HG02973 (cell line): ENCODE data around the gene TP53I3.
"Not testable (repeated sequence)": the region's sequence is repeated elsewhere in the genome, so short reads cannot be mapped to it uniquely, and the experiment has no call there.

Source experiments
- ATAC-seq: cut with Tn5 transposase; IDR thresholded peaks from one replicate; pipeline ENCODE4 v1.9.1; 2021; ENCODE audit warnings: moderate library complexity; ENCODE audit not compliant: unreplicated experiment

The TP53I3 gene

DNA sequence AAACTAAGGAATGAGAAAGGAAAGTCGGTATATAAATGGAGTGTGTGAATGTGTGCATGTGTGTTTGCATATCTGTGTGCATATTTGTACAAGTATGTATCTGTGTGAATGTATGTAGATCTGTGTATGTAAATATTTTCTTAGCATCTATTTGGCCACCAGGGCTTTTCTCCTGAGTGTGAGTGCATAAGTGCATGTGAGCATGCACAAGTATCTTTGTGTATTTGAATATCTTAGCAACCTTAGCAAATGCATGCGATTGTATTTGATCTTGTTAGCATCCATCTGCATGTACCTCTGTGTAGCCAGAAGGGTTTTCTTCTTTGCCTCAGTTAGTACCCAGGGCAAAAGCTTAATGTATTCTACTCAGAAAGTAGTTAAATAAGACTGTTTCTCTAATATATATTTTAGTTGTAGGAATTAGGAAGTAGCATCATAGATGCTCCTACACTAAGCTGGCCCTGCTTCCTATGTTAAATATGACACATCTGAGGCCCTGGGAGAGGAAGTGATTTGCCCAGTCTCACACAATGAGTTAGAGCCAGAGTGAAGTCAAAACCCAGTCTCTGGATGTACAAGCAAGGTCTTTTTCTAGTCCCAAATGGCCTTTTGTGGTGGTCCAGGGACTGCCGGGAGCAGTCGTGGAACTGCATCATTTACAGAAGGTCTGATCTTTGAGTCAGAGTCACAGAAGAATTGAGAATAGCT, 25.9 kb downstream of the TP53I3 start:
- ATAC-seq, result no peak

GRCh38 chr2:24055750-24056149, 28.9 kb downstream of the TP53I3 start:
- ATAC-seq, result no peak

DNA sequence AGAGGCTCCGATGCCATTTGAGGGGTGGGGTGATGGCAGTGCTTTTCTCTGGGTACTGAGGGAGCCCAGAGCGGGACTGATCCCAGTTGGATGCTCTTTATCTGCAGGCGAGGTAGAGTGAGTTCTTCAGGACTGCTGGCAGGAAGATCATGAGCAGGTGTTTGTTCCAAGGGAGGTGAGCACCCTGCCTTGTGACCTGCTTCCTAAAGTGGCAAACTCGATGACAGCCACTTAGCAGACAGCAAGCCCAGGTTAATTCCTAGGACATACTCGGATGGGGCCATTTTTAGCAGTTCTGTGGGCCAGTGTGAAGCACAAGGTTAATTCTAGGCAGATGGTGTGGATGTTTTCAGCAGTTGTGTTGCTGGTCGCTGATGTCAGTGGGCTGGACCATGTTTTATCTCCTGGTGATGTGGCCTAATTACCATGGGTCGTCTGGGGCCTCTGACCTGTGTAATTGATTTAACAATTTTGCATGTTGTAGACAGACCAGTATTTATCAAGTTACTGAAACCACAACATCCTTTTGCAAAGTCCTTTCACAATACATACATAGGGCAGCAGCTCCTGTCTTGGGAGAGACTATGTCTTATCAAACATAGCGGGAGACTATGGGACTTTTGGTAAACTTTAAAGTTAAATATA, 30.1 kb downstream of the TP53I3 start:
- ATAC-seq, result no peak

GRCh38 chr2:24052951-24053350, 31.7 kb downstream of the TP53I3 start:
- ATAC-seq, result no peak

DNA sequence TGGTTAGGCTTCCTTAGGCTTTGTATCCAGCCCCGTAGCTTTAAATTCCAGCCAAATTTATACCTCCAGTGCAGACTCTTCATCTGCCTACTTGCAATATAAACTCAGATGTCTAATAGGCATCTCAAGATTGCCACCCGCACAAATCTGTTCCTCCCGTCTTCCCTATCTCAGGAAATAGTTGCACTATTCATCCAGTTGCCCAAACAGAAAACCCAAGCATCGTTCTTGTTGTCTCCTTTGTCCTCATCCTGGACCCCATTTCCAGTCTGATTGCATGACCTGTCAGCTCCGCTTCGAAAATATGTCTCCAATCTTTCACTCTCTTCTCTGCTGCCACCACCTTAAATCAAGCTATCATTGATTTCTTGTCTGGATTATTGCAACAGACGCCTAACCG, 32.8 kb downstream of the TP53I3 start:
- no peak for ATAC-seq

GRCh38 chr2:24050041-24050979, 34.3 kb downstream of the TP53I3 start:
- no peak for ATAC-seq

GRCh38 chr2:24049485-24050021, 35.1 kb downstream of the TP53I3 start, which contains the start of gene FKBP1B:
FKBP1B (plus strand) TSS chr2:24049741; CDS start chr2:24049850, 109 bp downstream.
- ATAC-seq, result no peak

DNA sequence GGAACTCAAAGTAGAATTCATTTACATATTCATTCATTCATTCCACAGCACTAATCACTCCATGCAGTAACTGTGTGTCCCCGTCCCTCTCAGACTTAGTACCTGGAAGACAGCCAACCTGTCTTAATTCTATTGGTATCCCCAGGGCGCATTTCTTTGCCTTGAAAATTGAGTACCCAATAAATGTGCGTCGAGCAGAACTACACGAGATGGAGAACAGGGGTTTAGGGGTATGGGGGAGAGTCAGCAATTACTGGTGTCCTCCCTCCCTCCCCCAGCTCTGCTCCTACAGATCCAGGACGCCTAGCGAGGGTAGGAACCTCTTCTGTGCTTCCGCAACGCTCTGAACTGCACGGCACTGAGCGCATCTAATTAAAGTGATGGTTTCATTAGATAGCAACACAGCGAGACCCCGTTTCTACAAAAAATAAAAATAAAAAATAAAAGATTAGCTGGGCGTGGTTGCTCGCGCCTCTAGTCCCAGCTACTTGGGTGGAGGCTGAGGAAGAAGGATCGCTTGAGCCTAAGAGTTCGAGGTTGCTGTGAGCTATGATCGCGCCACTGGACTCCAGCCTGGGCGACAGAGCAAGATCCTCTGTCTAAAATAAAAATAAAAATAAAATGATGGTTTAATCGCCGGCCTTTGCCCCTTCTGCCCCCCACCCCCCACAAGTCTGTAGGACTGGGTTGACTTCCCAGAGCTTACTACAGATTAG, 35.7 kb downstream of the TP53I3 start:
- no peak for ATAC-seq

DNA sequence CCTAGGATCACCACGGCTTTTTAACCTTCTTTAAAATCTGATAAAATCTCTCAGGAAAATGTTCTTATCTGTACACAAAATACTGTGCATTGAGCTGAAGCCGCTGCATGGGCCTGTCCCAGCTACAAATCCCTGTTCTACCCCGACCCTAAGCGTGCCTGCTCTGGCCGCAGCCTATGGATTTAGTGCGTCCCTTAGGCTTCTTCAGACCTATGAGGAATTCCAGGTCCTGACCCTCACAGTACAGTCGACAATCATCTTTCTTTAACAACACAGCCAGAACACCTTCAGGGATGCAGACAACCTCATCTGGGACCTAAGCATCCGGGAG, 37.0 kb downstream of the TP53I3 start:
- ATAC-seq, result no peak

GRCh38 chr2:24046930-24047702, 37.5 kb downstream of the TP53I3 start, which contains the start of gene WDCP:
WDCP (minus strand) TSS chr2:24047391; CDS start chr2:24039494, 7,897 bp downstream.
- ATAC-seq, result peak; percentile 99

DNA sequence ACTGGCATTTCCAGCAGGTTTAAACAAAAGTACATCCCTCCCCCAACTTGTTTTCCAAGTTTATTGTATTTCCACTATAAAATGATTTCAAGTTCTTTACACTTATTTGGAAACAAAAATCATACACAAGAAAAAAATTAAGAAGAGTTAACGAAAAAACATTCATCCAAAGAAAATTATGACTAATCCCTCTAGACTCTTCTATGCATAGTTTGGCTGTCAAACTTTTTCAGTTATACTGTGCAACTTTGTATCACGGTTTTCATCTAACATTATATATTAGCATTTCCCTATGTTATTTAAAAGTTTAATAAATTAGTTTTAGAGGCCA, 38.1 kb downstream of the TP53I3 start:
- ATAC-seq, result no peak

- no peak for ATAC-seq
These were observed 38.8 kb downstream of the TP53I3 start for GRCh38 chr2:24045511-24046508.

GRCh38 chr2:24043133-24043532, 41.5 kb downstream of the TP53I3 start:
- ATAC-seq, result not testable (repeated sequence)

DNA sequence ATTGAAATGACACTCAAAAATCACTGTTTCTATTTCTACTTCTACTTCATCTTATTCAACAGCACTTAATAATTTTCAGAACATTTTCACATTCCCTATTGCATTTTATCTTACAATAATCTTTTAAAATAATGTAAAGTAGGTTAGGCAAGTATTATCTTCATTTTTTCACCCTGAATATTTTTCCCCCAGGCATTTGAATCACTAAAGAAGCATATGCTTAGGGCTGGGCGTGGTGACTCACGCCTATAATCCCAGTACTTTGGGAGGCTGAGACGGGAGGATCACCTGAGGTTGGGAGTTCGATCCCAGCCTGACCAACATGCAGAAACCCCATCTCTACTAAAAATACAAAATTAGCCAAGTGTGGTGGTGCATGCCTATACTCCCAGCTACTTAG, 44.1 kb downstream of the TP53I3 start:
- no peak for ATAC-seq

GRCh38 chr2:24038786-24039499, 45.7 kb downstream of the TP53I3 start:
- ATAC-seq, result no peak
